Nephron progenitor cell (in vitro differentiated cells): ENCODE results near the gene ACOX3.

ENCODE experiments used
- DNase-seq: peaks from one replicate; pipeline ENCODE4 v3.0.0; 2021
- H3K27ac Mint-ChIP-seq: 2 replicates; pipeline ENCODE4 v1.8.0; 2021; ENCODE audit warnings: mild to moderate bottlenecking, moderate library complexity, mixed read lengths
- H3K27me3 Mint-ChIP-seq: 2 replicates; pipeline ENCODE4 v1.8.0; 2021; ENCODE audit warnings: mild to moderate bottlenecking, low read depth, mixed read lengths; ENCODE audit not compliant: poor library complexity
- H3K36me3 Mint-ChIP-seq: 2 replicates; pipeline ENCODE4 v1.8.0; 2021; ENCODE audit warnings: low read depth, mixed read lengths
- H3K4me1 Mint-ChIP-seq: 2 replicates; pipeline ENCODE4 v1.8.0; 2021; ENCODE audit warnings: mixed read lengths
- H3K4me3 Mint-ChIP-seq: 2 replicates; pipeline ENCODE4 v1.8.0; 2021; ENCODE audit warnings: mild to moderate bottlenecking, moderate library complexity, mixed read lengths
- H3K9me3 Mint-ChIP-seq: 2 replicates; pipeline ENCODE4 v1.8.0; 2021; ENCODE audit warnings: mild to moderate bottlenecking, moderate library complexity, mixed read lengths
- TF ChIP-seq, protein P1 (sequence below): fragments of 200-600 bp; sonication (generic); IDR thresholded peaks from 2 replicates; pipeline ENCODE4 v1.5.0; 2021; ENCODE audit warnings: antibody characterized with exemption

The ACOX3 gene

DNA sequence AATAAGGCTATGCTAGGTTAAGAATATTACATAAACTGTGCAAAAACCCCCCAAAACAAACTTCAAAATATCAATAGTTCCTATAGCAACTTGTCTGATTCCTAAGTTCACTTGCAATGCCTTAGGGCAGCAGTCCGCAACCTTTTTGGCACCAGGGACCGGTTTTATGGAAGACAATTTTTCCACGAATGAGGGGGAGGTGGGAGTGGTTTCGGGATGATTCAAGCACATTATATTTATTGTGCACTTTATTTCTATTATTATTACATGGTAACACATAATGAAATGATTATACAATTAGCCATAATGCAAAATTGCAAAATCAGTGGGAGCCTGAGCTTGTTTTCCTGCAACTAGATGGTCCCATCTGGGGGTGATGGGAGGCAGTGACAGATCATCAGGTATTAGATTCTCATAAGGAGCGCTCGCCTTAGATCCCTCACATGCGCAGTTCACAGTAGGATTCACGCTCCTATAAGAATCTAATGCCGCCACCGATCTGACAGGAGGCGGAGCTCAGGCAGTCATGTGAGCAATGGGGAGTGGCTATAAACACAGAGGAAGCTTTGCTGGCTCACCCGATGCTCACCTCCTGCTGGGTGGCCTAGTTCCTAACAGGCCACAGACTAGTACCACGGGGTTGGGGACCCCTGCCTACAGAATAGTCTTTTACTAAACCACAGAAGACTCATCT lies 39.7 kb downstream of the ACOX3 start:
- peaks cover 3% of the 10 kb centered on the region for H3K9me3 Mint-ChIP-seq
- H3K36me3 Mint-ChIP-seq = peaks cover 37% of the 10 kb centered on the region
- no peak overlapping the region for H3K27ac Mint-ChIP-seq
- H3K27me3 Mint-ChIP-seq = no peaks in the 10 kb centered on the region
- no peak for DNase-seq
- no peak overlapping the region for H3K4me3 Mint-ChIP-seq
- H3K4me1 Mint-ChIP-seq = peaks cover 23% of the 10 kb centered on the region
- TF ChIP-seq, protein P1, sequence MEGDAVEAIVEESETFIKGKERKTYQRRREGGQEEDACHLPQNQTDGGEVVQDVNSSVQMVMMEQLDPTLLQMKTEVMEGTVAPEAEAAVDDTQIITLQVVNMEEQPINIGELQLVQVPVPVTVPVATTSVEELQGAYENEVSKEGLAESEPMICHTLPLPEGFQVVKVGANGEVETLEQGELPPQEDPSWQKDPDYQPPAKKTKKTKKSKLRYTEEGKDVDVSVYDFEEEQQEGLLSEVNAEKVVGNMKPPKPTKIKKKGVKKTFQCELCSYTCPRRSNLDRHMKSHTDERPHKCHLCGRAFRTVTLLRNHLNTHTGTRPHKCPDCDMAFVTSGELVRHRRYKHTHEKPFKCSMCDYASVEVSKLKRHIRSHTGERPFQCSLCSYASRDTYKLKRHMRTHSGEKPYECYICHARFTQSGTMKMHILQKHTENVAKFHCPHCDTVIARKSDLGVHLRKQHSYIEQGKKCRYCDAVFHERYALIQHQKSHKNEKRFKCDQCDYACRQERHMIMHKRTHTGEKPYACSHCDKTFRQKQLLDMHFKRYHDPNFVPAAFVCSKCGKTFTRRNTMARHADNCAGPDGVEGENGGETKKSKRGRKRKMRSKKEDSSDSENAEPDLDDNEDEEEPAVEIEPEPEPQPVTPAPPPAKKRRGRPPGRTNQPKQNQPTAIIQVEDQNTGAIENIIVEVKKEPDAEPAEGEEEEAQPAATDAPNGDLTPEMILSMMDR = no peak

DNA sequence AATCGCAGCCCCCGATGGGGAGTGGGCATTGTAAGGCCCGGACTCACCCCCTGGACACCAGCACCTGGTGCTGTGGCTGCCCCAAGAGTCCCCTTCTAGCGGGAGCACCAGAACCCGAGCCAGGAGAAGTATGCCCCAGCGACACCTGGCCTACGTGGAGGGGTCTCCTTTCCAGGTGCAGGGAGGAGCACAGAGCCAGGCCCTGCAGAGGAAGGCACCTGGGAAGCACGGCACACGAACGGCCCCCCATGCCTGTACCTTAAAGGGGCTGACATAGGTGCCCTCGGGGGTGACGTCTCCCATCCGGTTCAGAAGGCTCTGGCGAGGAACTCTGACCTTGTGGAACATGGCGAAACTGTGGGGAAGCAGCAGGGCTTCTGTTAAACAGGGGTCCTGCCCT lies 41.2 kb downstream of the ACOX3 start:
- no peaks in the 10 kb centered on the region for H3K27me3 Mint-ChIP-seq
- H3K27ac Mint-ChIP-seq = no peak overlapping the region
- H3K36me3 Mint-ChIP-seq = peaks cover 24% of the 10 kb centered on the region
- TF ChIP-seq, protein P1 = no peak
- no peaks in the 10 kb centered on the region for H3K9me3 Mint-ChIP-seq
- no peak for DNase-seq
- no peak overlapping the region for H3K4me3 Mint-ChIP-seq
- H3K4me1 Mint-ChIP-seq = peaks cover 30% of the 10 kb centered on the region

DNA sequence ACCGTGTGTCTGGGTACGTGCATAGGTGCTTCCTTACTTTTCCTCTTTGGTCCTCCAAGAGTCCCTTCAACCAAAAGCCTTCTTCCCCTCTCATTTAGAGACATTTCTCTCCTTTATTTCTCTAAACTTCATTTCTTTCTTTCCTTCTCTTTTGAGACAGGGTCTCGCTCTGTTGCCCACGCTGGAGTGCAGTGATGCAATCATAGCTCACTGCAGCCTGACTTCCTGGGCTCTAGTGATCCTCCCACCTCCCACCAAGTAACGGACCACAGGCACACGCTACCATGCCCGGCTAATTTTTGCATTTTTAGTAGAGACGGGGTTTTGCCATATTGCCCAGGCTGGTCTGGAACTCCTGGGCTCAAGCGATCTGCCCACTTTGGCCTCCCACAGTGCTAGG lies 42.2 kb downstream of the ACOX3 start:
- no peak overlapping the region for H3K27ac Mint-ChIP-seq
- peaks cover 38% of the 10 kb centered on the region for H3K4me1 Mint-ChIP-seq

DNA sequence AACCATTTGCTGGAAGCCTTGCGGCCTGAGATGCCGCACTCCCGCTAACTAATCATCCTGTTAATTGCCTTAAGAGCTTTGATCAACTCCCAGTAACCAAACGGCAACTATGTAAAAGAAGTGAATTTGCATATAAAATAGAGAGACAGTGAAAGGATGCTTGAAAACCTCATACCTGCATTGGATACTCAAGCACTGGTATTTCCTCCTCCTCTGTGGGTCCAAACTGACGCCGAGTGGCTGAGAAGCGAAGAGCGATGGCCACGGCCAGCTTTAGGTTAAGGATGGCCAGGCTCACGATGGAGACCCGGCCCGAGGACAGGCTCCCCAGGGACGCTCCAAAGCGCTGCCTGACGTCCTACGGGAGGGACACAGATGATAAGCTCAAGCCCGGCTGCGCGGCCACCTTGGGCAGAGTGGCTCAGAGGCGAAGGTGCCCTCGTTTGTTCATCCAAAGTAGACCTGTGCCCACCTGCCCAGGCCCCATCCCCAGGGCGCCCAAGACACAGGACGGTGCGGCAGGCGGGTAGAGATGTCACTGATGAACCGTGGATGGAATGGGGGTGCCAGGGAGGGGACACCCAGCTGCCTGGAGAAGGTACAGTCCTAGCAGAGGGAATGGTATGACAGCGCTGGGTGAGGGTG lies 43.6 kb downstream of the ACOX3 start:
- Mint-ChIP-seq H3K27ac (no peak overlapping the region), H3K4me1 (peaks cover 39% of the 10 kb centered on the region), H3K9me3 (no peaks in the 10 kb centered on the region), H3K36me3 (peaks cover 37% of the 10 kb centered on the region), H3K4me3 (no peak overlapping the region), H3K27me3 (no peaks in the 10 kb centered on the region)
- TF ChIP-seq, protein P1 = no peak
- DNase-seq = no peak

More for the DNA sequence above, 42.2 kb downstream of the ACOX3 start:
- TF ChIP-seq, protein P1 = no peak
- Mint-ChIP-seq H3K4me3 (no peak overlapping the region), H3K9me3 (no peaks in the 10 kb centered on the region), H3K27me3 (no peaks in the 10 kb centered on the region), H3K36me3 (peaks cover 26% of the 10 kb centered on the region)
- no peak for DNase-seq

DNA sequence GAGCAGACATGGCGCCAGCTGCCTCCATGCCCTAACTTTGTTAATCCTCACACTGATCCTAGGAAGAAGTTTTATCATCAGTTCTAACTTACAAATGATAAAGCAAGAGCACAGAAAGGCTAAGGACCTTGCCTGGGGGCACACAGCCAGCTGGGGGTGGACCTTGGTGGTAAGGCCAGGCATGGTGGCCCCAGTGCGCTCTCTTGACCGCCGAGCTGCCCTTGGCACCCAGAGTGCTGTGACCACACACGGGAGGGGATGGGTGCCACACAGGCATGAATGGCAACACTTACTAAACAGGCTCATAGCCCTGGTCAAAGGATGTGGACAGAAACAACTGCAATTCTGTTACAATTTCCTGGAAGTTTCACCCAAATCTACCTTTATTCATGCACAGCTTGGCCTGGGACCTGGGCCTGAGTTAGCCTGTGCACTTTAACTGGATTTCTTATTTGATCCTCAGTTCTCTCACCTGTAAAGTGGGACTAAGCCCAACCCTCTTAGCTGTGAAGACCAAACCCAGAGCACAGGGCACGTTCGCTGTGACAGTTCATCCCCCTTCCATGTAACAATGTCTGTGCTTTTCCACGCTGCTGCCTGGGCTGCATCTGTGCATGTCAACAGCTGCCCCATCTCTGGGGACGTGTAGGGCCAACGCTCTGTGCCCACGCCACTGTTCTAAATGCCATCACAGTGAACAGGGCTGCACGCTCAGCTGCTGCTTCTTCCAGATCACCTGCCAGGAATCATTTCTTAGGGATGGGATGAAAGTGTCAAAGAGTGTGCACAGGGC lies 44.8 kb downstream of the ACOX3 start:
- H3K36me3 Mint-ChIP-seq = peaks cover 42% of the 10 kb centered on the region
- no peaks in the 10 kb centered on the region for H3K27me3 Mint-ChIP-seq
- no peak for DNase-seq
- no peak overlapping the region for H3K4me3 Mint-ChIP-seq
- TF ChIP-seq, protein P1 = no peak
- peaks cover 43% of the 10 kb centered on the region for H3K4me1 Mint-ChIP-seq
- no peaks in the 10 kb centered on the region for H3K9me3 Mint-ChIP-seq
- no peak overlapping the region for H3K27ac Mint-ChIP-seq
